Measurements from ENCODE around the gene FRMD3. TPM values are rescaled to one million over a fixed set of nuclear protein-coding genes. Genes with fewer than 3 reads are reported as not detected.

The FRMD3 gene
- total RNA-seq, 2 experiments from 2014 or later, result 0.12 TPM; not detected in 1

DNA sequence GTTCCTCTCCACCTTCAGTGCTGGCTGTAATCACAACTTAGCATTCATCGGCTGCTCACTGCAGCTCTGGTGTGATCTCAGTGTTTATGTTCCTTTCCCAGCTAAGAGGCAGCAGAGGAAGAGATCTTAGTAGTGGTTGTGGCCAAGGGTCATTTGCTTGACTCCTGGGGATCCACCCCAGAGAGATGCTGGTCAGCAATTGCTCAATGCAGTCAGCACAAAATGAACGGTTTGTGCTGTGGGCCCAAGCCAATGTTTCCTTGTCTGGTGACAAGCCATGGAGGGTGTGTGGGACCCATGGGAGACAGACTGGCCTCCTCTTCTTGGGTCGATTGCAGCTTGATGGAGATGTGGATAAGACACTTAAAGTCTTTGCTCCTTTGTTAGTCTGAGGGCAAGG, 16.1 kb upstream of the FRMD3 start:
- H3K27ac Mint-ChIP-seq, result no peak overlapping the region
- intact Hi-C loops (cut with micrococcal nuclease), result no loop called here
- peaks cover 41% of the 10 kb centered on the region for H3K9me3 Mint-ChIP-seq
- CTCF ChIA-PET, result interaction anchor here (0.8 to 1.9 kb wide), 2 partner anchors 10 to 220 kb away, joined by 3 to 6 read pairs; no protein-coding TSS in a partner anchor
- no peaks in the 10 kb centered on the region for H3K4me1 Mint-ChIP-seq (ENCODE audit: low read depth)
- DNase-seq, result no peak
- H3K36me3 Mint-ChIP-seq (ENCODE audit: low read depth), result peaks cover 10% of the 10 kb centered on the region
- no peak overlapping the region for H3K4me3 Mint-ChIP-seq
- H3K27me3 Mint-ChIP-seq (ENCODE audit: low read depth), result peaks cover 2% of the 10 kb centered on the region

DNA sequence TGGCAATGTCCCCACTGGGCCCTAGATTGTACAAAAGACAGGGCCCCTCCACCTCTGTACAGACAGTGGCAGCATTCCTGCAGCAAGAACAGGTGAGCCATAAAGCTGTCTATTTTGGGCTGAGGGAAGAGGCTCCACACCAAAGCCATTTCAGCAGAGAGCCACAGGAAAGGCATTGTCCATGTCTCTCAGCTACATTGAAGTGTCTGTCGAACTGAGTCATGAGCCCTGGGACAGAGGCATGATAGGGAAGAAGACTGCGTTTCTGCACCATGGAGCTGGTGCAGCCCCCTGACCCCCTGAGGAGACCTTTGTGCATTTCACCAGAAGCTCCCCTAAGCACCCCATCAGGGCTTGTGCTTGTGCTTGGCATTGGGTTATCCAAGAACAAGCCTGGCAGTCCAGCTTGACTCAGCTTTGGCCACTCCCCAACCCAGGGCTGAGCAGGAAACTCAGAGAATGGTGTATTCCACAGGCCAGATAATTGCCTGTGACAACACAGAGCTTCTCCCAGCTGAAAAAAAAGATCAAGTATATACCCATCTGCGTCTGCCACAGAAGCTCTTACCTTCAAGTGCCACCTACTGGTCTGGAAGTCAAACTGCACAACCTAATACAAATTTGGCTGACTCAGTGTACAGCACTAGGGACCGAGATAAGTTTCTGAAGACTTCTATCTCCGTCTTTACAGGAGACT, 5.9 kb upstream of the FRMD3 start:
- Mint-ChIP-seq H3K27me3 (ENCODE audit: low read depth) (peaks cover 14% of the 10 kb centered on the region), H3K9me3 (peaks cover 13% of the 10 kb centered on the region), H3K36me3 (ENCODE audit: low read depth) (peaks cover 2% of the 10 kb centered on the region), H3K4me3 (no peak overlapping the region), H3K27ac (no peak overlapping the region), H3K4me1 (ENCODE audit: low read depth) (no peaks in the 10 kb centered on the region)
- CTCF ChIA-PET, result interaction anchor here (0.6 to 6.4 kb wide), 17 partner anchors 9 to 574 kb away, joined by 3 to 117 read pairs (median 3); no protein-coding TSS in a partner anchor
- DNase-seq, result no peak
- intact Hi-C loops (cut with micrococcal nuclease), result loop anchor here (1.0 kb wide), 1 partner anchor 210 kb away; no protein-coding TSS in a partner anchor

DNA sequence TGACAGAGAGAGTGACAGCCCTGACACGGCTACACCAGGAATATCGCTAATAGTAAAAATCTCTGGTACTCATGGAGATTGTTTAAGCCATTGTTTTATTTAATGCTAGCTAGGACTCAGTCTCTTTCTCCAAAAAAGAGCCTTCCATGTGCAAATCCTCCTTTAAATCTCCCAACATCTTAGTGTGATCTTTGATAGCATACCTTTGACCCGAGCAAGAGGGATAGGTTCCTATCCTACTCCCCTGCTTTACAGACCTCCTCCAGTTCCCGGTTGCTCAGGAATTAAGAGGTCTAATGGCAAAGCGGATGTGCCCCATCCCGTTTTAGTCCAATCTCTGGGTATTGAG, 663 bp upstream of the FRMD3 start:
- CTCF ChIA-PET, result interaction anchor here (0.9 to 2.3 kb wide), 3 partner anchors 12 to 1023 kb away, joined by 3 to 22 read pairs (median 4); no protein-coding TSS in a partner anchor
- Mint-ChIP-seq H3K4me3 (peak overlapping the region; percentile 38), H3K4me1 (ENCODE audit: low read depth) (peaks cover 4% of the 10 kb centered on the region), H3K27me3 (ENCODE audit: low read depth) (peaks cover 28% of the 10 kb centered on the region), H3K36me3 (ENCODE audit: low read depth) (no peaks in the 10 kb centered on the region), H3K9me3 (no peaks in the 10 kb centered on the region), H3K27ac (no peak overlapping the region)
- intact Hi-C loops (cut with micrococcal nuclease), result no loop called here
- DNase-seq, result no peak

DNA sequence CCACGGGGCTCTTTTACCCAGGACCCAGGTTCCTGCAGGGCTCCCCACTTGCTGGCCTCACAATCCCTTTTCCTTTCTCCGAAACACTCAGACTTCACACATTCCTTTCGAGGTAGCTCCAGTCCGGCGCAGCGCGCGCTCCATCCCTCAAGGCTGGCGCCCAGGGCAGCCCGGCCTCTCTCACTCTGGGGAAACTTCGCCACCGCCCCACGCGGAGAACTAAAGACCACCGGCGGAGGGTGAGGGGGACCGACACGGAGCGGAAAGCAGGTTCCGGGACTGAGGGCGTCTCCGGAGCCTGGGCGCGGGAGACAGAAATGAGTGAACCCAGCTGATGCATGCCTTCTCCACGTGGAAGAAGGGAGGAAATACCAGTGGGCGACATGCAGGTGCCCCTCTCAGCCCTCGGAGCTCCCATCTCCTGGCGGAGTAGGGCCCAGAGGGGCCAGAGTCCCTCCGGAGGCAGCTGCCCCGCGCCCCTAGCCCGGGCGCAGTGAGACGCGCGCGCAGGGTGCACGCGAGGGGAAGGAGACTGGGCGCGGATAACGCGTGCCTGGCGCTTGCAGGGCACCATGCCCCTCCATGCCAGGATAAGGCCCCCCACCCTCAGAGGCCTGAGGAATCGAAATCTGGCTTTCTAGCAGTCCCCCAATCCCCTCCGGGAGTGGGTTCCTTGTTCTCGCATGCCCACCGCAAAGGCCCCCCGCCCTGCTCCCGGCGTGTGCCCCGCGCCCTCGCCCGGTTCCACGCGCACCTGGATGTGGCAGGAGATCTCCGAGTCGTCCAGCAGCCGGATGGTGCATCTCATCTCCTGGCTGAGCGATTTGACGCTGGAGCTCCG, 650 bp downstream of the FRMD3 start:
- no peak overlapping the region for H3K27ac Mint-ChIP-seq
- H3K4me3 Mint-ChIP-seq, result peak overlapping the region; percentile 8
- DNase-seq, result no peak
- CTCF ChIA-PET, result interaction anchor here (0.9 kb wide), 1 partner anchor 1022 kb away, joined by 4 read pairs; no protein-coding TSS in a partner anchor
- peaks cover 28% of the 10 kb centered on the region for H3K27me3 Mint-ChIP-seq (ENCODE audit: low read depth)
- H3K9me3 Mint-ChIP-seq, result no peaks in the 10 kb centered on the region
- intact Hi-C loops (cut with micrococcal nuclease), result no loop called here
- peaks cover 4% of the 10 kb centered on the region for H3K4me1 Mint-ChIP-seq (ENCODE audit: low read depth)
- no peaks in the 10 kb centered on the region for H3K36me3 Mint-ChIP-seq (ENCODE audit: low read depth)

DNA sequence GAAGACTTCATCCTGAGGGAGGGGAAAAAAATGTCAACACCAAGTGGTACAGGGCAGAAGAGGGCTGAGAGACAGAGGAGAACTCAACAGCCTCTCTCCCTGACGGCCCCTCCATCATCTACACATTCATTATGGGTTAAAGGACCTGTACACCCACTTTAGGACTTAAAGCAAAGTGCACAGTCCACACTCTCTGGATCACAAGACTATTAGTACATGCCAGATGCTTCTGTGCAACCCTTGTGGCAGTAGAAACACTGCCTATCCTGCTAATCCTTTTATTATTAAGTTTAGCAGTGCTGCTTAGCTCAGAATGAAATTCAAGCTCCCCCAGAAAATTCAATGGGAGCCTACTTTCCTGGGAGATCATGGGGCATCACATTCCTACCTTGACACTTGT, 1.9 kb downstream of the FRMD3 start:
- intact Hi-C loops (cut with micrococcal nuclease), result no loop called here
- Mint-ChIP-seq H3K27me3 (ENCODE audit: low read depth) (peaks cover 28% of the 10 kb centered on the region), H3K4me3 (no peak overlapping the region)

DNA sequence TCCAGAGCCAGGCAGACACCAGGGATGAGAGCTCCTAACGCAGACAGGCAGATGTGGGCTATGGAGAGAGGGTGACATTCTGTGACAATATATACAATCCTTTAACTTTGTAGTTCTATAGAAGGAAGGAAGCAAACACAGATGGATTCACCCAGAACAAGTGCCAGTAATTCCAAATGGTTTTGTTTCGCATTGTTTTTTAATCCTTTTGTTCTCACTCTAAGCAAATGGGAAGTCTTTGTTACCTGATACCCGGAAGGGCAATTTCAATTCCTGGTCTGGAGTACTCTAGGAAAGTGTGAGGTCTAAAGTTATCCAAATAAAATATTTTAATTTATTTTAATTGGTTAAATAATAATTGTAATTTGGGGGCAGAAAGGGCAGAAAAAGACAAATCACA, 2.5 kb downstream of the FRMD3 start:
- no peak for DNase-seq
- H3K36me3 Mint-ChIP-seq (ENCODE audit: low read depth), result no peaks in the 10 kb centered on the region
- no peaks in the 10 kb centered on the region for H3K9me3 Mint-ChIP-seq
- H3K4me1 Mint-ChIP-seq (ENCODE audit: low read depth), result peaks cover 4% of the 10 kb centered on the region
- CTCF ChIA-PET, result interaction anchor here (1.4 to 1.5 kb wide), 2 partner anchors 7 to 62 kb away, joined by 3 to 4 read pairs; no protein-coding TSS in a partner anchor
- no peak overlapping the region for H3K27ac Mint-ChIP-seq
- no peak overlapping the region for H3K4me3 Mint-ChIP-seq
- peaks cover 24% of the 10 kb centered on the region for H3K27me3 Mint-ChIP-seq (ENCODE audit: low read depth)
- intact Hi-C loops (cut with micrococcal nuclease), result no loop called here

More for the DNA sequence above, 1.9 kb downstream of the FRMD3 start:
- Mint-ChIP-seq H3K9me3 (no peaks in the 10 kb centered on the region), H3K27ac (no peak overlapping the region), H3K36me3 (ENCODE audit: low read depth) (no peaks in the 10 kb centered on the region), H3K4me1 (ENCODE audit: low read depth) (peaks cover 4% of the 10 kb centered on the region)
- CTCF ChIA-PET, result no interaction called here
- no peak for DNase-seq

DNA sequence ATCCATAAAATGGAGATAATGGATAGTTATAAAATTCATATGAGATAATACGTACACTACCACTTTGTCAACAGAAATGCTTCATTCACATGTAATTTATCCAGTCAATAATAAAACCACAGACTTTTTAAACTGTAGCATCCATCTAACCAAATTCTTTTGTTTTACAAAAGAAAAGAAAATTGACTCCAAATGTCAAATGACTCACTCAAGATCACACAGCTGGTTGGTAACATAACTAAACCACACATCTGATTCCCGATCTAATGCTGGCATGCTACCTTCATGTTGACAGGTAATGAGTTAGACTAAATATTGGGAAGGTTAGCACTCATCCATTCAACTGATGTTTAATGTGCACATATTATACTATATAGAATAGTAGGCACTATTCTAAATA, 4.9 kb downstream of the FRMD3 start:
- Mint-ChIP-seq H3K9me3 (no peaks in the 10 kb centered on the region), H3K4me1 (ENCODE audit: low read depth) (no peaks in the 10 kb centered on the region), H3K27ac (no peak overlapping the region), H3K36me3 (ENCODE audit: low read depth) (peaks cover 4% of the 10 kb centered on the region), H3K27me3 (ENCODE audit: low read depth) (peaks cover 8% of the 10 kb centered on the region), H3K4me3 (no peak overlapping the region)
- CTCF ChIA-PET, result no interaction called here
- no peak for DNase-seq
- intact Hi-C loops (cut with micrococcal nuclease), result no loop called here

DNA sequence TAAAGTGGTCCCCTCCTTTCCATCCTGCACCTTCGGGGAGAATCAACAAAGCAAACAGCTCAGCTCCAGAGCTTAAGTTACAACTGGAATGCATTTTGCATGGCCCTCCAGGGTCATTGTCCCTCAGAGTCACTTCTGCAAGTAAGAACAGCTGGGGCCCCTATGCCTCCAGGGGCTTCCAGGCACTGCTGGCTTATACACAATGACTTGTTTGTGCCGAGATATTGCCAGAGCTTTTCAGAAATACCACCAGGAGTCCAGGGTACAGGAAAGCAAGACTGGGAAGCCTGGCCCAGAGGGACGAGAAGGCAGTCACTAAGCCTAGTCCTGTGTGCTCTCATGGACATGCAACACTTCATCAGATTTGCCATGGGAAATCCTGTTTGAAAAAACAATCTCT, 11.3 kb downstream of the FRMD3 start:
- H3K9me3 Mint-ChIP-seq, result no peaks in the 10 kb centered on the region
- CTCF ChIA-PET, result interaction anchor here (0.7 to 1.3 kb wide), 4 partner anchors 13 to 193 kb away, joined by 3 to 4 read pairs (median 3); no protein-coding TSS in a partner anchor

DNA sequence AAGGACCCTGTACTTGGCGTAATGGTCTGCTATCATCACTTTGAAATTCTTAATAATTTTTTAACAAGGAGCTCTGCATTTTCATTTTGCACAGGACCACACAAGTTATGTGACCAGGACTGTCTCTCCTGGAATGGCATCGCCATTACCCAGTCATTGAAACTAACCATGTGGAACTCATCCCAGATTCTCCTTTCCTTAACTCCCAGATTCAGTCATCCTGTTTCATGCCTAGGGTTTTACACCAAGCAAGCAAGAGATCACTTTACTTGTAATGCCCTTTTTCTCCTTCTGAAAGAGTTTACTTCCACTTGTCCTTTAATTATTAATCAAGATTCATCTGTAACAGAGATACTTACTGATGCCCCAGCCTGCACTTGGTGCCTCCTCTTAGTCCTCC, 12.0 kb downstream of the FRMD3 start:
- no peak for DNase-seq
- no peak overlapping the region for H3K4me3 Mint-ChIP-seq
- H3K27me3 Mint-ChIP-seq (ENCODE audit: low read depth), result no peaks in the 10 kb centered on the region
- H3K27ac Mint-ChIP-seq, result no peak overlapping the region
- H3K9me3 Mint-ChIP-seq, result no peaks in the 10 kb centered on the region
- CTCF ChIA-PET, result interaction anchor here (0.7 to 1.3 kb wide), 4 partner anchors 13 to 192 kb away, joined by 3 to 4 read pairs (median 3); no protein-coding TSS in a partner anchor
- H3K4me1 Mint-ChIP-seq (ENCODE audit: low read depth), result no peaks in the 10 kb centered on the region
- intact Hi-C loops (cut with micrococcal nuclease), result no loop called here
- H3K36me3 Mint-ChIP-seq (ENCODE audit: low read depth), result peaks cover 4% of the 10 kb centered on the region

More for the DNA sequence above, 11.3 kb downstream of the FRMD3 start:
- Mint-ChIP-seq H3K4me1 (ENCODE audit: low read depth) (no peaks in the 10 kb centered on the region), H3K27me3 (ENCODE audit: low read depth) (no peaks in the 10 kb centered on the region), H3K4me3 (no peak overlapping the region), H3K27ac (no peak overlapping the region), H3K36me3 (ENCODE audit: low read depth) (peaks cover 4% of the 10 kb centered on the region)
- intact Hi-C loops (cut with micrococcal nuclease), result no loop called here
- DNase-seq, result no peak

DNA sequence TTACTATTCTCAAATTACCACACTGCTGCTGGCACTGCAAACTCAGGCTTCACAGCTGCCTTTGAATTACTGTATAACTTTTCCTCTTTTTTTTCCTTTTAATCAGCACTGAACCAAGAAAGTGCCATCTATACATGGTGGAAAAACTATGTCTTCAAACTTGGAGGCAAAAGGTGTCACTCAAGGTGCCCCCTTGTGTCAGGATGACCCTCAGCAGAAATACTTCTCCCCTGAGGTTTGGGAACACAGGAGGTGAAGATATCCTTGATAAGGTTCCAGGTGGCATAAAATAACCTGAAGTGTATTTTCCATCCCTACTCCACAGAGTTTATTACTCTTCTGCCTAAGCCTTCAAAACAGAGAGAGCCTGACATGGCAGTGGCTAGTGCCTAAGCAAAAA, 14.5 kb downstream of the FRMD3 start:
- Mint-ChIP-seq H3K4me3 (no peak overlapping the region), H3K36me3 (ENCODE audit: low read depth) (no peaks in the 10 kb centered on the region), H3K9me3 (peaks cover 2% of the 10 kb centered on the region), H3K27ac (no peak overlapping the region), H3K4me1 (ENCODE audit: low read depth) (no peaks in the 10 kb centered on the region), H3K27me3 (ENCODE audit: low read depth) (no peaks in the 10 kb centered on the region)
- CTCF ChIA-PET, result no interaction called here
- no peak for DNase-seq
- intact Hi-C loops (cut with micrococcal nuclease), result no loop called here

DNA sequence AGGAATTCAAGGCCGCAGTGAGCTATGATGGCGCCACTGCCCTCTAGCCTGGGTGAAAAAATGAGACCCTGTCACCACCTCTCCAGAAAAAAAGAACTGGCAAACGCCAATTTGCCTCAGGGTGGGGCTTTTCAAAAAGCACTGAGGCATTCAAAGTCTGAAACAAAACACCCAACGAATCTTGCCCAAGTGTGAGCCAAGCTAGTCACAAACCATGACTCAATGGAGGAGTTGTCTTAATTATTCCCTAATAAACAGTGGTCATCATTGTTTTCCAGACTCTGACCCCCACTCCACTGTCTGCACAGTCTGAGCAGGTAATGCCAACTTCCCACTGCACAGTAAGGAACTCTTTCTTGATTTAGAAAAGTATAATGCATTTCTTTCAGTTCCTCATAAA, 16.8 kb downstream of the FRMD3 start:
- Mint-ChIP-seq H3K27ac (no peak overlapping the region), H3K4me1 (ENCODE audit: low read depth) (no peaks in the 10 kb centered on the region), H3K9me3 (peaks cover 2% of the 10 kb centered on the region), H3K27me3 (ENCODE audit: low read depth) (peaks cover 2% of the 10 kb centered on the region), H3K36me3 (ENCODE audit: low read depth) (no peaks in the 10 kb centered on the region), H3K4me3 (no peak overlapping the region)
- no peak for DNase-seq
- intact Hi-C loops (cut with micrococcal nuclease), result no loop called here
- CTCF ChIA-PET, result no interaction called here

DNA sequence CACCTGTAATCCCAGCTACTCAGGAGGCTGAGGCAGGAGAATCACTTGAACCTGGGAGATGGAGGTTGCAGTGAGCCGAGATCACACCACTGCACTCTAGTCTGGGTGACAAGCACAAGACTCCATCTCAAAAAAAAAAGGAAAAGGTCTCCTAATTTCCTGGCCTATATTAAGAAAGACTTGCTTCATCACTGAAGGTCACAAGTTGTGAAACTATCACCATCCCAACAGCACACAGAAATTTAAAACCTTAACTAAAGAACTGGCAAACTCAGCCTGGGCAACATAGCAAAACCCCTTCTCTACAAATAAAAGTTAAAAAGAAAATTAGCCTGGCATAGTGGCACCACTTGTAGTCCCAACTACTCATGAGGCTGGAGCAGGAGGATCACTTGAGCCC, 17.2 kb downstream of the FRMD3 start:
- H3K27ac Mint-ChIP-seq, result no peak overlapping the region
- CTCF ChIA-PET, result interaction anchor here (1.2 kb wide), 1 partner anchor 76 kb away, joined by 3 read pairs; no protein-coding TSS in a partner anchor
- H3K4me1 Mint-ChIP-seq (ENCODE audit: low read depth), result no peaks in the 10 kb centered on the region
- no peak overlapping the region for H3K4me3 Mint-ChIP-seq
- peaks cover 2% of the 10 kb centered on the region for H3K9me3 Mint-ChIP-seq
- H3K36me3 Mint-ChIP-seq (ENCODE audit: low read depth), result no peaks in the 10 kb centered on the region
- intact Hi-C loops (cut with micrococcal nuclease), result no loop called here
- H3K27me3 Mint-ChIP-seq (ENCODE audit: low read depth), result peaks cover 2% of the 10 kb centered on the region
- no peak for DNase-seq

Measured in activated naive CD4-positive, alpha-beta T cell treated with anti-CD3 and anti-CD28 coated beads for 36 hours (primary cell).